Ectodermal cell (in vitro differentiated cells): Measurements from ENCODE around the gene CREBBP.

Experiments used
- H3K27ac ChIP-seq: 2 replicates; pipeline ENCODE4 v1.7.0; 2013; ENCODE audit warnings: mild to moderate bottlenecking, low read depth, low read length; ENCODE audit not compliant: insufficient read depth, poor library complexity, severe bottlenecking
- H3K27me3 ChIP-seq: 2 replicates; pipeline ENCODE4 v1.7.0; 2013; ENCODE audit warnings: mild to moderate bottlenecking, low read length; ENCODE audit not compliant: insufficient read depth, control insufficient read depth, poor library complexity, severe bottlenecking
- H3K36me3 ChIP-seq: one replicate; pipeline ENCODE4 v1.7.0; 2013; ENCODE audit warnings: low read length; ENCODE audit not compliant: control insufficient read depth, insufficient read depth
- H3K4me1 ChIP-seq: one replicate; pipeline ENCODE4 v1.7.0; 2013; ENCODE audit warnings: low read length; ENCODE audit not compliant: control insufficient read depth, insufficient read depth
- H3K4me3 ChIP-seq: 2 replicates; pipeline ENCODE4 v1.7.0; 2013; ENCODE audit warnings: low read depth, low read length, control low read depth; ENCODE audit not compliant: insufficient read depth
- H3K9me3 ChIP-seq: 2 replicates; pipeline ENCODE4 v1.7.0; 2013; ENCODE audit warnings: mild to moderate bottlenecking, low read length, moderate library complexity; ENCODE audit not compliant: control insufficient read depth
- WGBS, 2 experiments: methylation state at CpG; one replicate each; pipeline ENCODE4 v1.1.7; 2013; ENCODE audit warnings: missing lambda C conversion rate in 2 of 2; 5-methylcytosine and 5-hydroxymethylcytosine counted together

The CREBBP gene

DNA sequence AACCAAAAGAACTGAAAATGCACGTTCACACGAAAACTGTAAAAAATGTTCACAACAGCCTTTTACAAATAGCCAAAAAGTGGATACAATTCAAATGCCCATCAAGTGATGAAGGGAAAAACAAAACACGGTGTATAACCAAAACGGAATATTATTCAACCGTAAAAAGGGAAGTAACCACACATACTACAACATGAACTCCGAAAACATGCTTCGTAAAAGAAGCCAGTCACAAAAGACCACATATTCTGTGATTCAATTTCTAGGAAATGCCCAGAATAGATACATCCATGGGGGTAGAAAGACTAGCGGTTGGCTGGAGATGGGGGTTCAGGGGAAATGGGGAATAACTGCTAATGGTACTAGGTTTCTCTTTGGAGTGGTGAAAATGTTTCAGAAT lies 81.7 kb downstream of the CREBBP start:
- no peaks in the 10 kb centered on the region for H3K9me3 ChIP-seq
- no peak overlapping the region for H3K27ac ChIP-seq
- H3K27me3 ChIP-seq = no peaks in the 10 kb centered on the region
- no peak overlapping the region for H3K4me3 ChIP-seq
- H3K36me3 ChIP-seq = no peaks in the 10 kb centered on the region
- 94% methylated on average over 8 of the region's 8 CpGs for WGBS, 2 experiments
- H3K4me1 ChIP-seq = no peaks in the 10 kb centered on the region

- H3K27me3 ChIP-seq = no peaks in the 10 kb centered on the region
- H3K36me3 ChIP-seq = no peaks in the 10 kb centered on the region
- no peak overlapping the region for H3K27ac ChIP-seq
- WGBS, 2 experiments = 79 to 80% methylated on average over 9 to 10 of the region's 10 CpGs
- H3K4me3 ChIP-seq = no peak overlapping the region
- H3K4me1 ChIP-seq = no peaks in the 10 kb centered on the region
- H3K9me3 ChIP-seq = no peaks in the 10 kb centered on the region
These were observed 82.4 kb downstream of the CREBBP start for GRCh38 chr16:3797904-3798811.

GRCh38 chr16:3797473-3797872 lies 83.0 kb downstream of the CREBBP start:
- WGBS, 2 experiments = 93% methylated on average over 1 of the region's 1 CpG; no CpG with 5 or more reads in 1 of the 2 experiments
- Histone ChIP-seq H3K27me3 (no peaks in the 10 kb centered on the region), H3K4me3 (no peak overlapping the region), H3K9me3 (no peaks in the 10 kb centered on the region), H3K4me1 (no peaks in the 10 kb centered on the region), H3K36me3 (no peaks in the 10 kb centered on the region), H3K27ac (no peak overlapping the region)

DNA sequence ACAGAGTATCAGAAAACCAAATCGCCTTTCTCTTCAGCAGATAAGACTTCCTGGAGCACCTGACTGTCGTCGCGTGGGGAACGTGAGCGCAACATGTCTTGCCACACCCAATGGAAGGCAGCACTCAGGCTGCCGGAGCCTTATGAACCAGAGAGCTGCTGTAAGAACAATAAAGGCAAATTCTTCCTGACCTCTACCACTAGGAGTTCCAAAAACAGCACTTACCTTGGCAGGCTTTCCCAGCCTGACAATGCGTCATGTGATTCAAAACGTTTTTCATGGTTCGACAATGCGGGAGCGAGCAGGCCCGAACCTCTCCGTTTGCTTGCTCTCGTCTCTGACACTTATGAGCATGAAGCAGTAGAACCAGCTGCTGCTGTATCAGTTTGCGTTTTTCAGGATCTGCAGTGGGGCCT lies 87.3 kb downstream of the CREBBP start:
- H3K4me3 ChIP-seq = no peak overlapping the region
- no peaks in the 10 kb centered on the region for H3K27me3 ChIP-seq
- WGBS, 2 experiments = 94% methylated on average over 16 of the region's 16 CpGs
- no peaks in the 10 kb centered on the region for H3K9me3 ChIP-seq
- peaks cover 9% of the 10 kb centered on the region for H3K36me3 ChIP-seq
- H3K27ac ChIP-seq = no peak overlapping the region
- H3K4me1 ChIP-seq = no peaks in the 10 kb centered on the region

GRCh38 chr16:3792472-3793012 lies 88.0 kb downstream of the CREBBP start:
- Histone ChIP-seq H3K9me3 (no peaks in the 10 kb centered on the region), H3K36me3 (peaks cover 9% of the 10 kb centered on the region), H3K27ac (no peak overlapping the region), H3K4me1 (no peaks in the 10 kb centered on the region), H3K27me3 (no peaks in the 10 kb centered on the region), H3K4me3 (no peak overlapping the region)
- WGBS, 2 experiments = 97% methylated on average over 12 of the region's 12 CpGs

DNA sequence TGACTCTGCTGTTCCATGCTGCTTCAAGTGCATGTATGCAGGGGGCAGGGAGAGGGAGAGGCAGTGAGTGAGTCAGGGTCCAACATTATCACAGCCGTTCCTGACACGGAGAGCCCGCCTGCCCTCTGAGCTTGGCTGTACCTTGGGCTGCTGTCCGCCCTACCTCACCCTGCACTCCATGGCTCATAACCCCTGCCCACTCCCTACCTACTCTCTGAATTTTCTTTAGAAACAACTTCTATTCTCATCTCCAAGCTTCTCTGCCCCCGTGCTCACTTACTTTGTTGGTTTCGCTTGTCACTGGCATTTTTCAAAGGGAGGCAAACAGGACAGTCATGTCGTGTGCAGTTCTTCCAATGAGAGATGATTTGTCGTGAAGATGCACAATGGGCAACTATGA lies 88.8 kb downstream of the CREBBP start:
- H3K4me3 ChIP-seq = no peak overlapping the region
- no peaks in the 10 kb centered on the region for H3K4me1 ChIP-seq
- H3K27me3 ChIP-seq = no peaks in the 10 kb centered on the region
- no peak overlapping the region for H3K27ac ChIP-seq
- H3K9me3 ChIP-seq = no peaks in the 10 kb centered on the region
- peaks cover 9% of the 10 kb centered on the region for H3K36me3 ChIP-seq
- WGBS, 2 experiments = 93 to 94% methylated on average over 8 of the region's 8 CpGs

GRCh38 chr16:3789375-3790099 lies 91.0 kb downstream of the CREBBP start:
- Histone ChIP-seq H3K27ac (no peak overlapping the region), H3K36me3 (peaks cover 13% of the 10 kb centered on the region), H3K4me3 (no peak overlapping the region), H3K9me3 (no peaks in the 10 kb centered on the region), H3K27me3 (no peaks in the 10 kb centered on the region), H3K4me1 (no peaks in the 10 kb centered on the region)
- WGBS, 2 experiments = 94 to 96% methylated on average over 6 to 8 of the region's 8 CpGs

DNA sequence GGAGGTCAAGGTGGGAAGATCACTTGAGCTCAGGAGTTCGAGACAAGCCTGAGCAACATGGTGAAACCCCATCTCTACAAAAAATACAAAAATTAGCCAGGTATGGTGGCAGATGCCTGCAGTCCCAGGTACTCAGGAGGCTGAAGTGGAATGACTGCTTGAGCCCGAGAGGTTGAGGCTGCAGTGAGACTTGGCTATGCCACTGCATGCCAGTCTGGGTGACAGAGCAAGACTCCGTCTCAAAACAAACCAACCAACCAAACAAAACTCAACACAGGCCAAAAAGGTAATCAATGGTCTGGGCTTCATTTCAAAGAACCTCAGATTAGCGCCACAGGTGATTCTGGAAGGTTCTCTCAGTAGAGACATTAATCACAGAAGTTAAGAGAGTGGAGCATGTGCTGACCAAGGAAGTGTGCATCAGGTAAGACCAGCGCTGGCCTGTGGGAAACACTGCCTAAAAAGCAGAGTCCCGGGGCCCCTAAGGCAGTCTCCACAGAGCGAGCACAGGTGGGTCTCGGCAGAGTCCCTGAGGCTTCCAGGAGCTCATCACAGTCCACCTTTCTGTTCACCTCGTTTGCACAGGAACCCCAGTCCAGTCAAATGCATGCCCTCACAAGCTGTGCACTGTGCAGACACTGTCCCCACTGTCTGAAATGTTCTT lies 91.7 kb downstream of the CREBBP start:
- Histone ChIP-seq H3K27me3 (no peaks in the 10 kb centered on the region), H3K4me3 (no peak overlapping the region), H3K36me3 (peaks cover 13% of the 10 kb centered on the region), H3K9me3 (no peaks in the 10 kb centered on the region), H3K4me1 (no peaks in the 10 kb centered on the region), H3K27ac (no peak overlapping the region)
- WGBS, 2 experiments = 95% methylated on average over 9 of the region's 9 CpGs

DNA sequence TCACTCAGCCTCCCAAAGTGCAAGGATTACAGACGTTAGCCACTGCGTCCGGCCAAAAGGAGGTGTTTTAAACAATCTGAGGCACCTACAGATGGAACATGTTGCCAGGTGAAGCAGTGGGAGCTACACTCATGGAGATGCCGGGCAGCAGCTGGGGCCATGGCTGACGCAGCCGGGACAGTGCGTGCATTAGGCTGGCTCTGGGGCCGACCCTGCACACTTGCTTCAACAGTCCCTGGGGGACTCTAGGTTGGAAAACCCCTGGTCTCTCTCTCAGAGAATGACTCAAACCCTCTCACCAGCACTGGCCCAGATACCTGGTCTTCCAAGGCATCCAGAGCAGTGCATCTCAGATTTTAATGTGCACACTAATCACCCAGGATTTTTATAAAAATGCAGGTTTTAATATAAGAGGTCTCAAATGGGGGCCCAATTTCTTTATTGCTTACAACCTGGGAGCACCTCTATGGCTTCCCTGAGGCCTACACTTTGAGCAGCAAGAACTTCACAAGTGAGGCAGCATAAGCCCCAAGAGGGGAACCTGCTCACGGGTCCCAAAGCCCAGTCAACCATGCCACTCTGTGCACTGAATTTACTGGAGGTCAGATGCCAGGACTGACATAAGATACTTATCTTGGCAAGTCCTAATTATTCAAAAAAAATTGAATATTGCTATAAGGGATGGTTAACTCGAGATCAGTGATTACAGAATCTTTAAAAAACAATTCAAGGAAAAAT lies 92.4 kb downstream of the CREBBP start:
- H3K4me1 ChIP-seq = no peaks in the 10 kb centered on the region
- no peak overlapping the region for H3K27ac ChIP-seq
- no peaks in the 10 kb centered on the region for H3K27me3 ChIP-seq
- no peaks in the 10 kb centered on the region for H3K9me3 ChIP-seq
- H3K36me3 ChIP-seq = peaks cover 13% of the 10 kb centered on the region
- WGBS, 2 experiments = 94 to 96% methylated on average over 10 of the region's 10 CpGs
- H3K4me3 ChIP-seq = no peak overlapping the region
